Breast epithelium (tissue), 3 donors: Measurements from ENCODE around the gene AMZ1.

Experiments
- POLR2A ChIP-seq: fragments of 450-650 bp; IDR thresholded peaks from one replicate; pipeline ENCODE4 v1.6.1; 2016; ENCODE audit warnings: antibody characterized with exemption, mild to moderate bottlenecking, moderate library complexity
- TF ChIP-seq, protein P1 (sequence below), 3 donors: fragments of 450-650 bp; IDR thresholded peaks; one replicate each; pipeline ENCODE4 v1.5.1; 2016 to 2017; ENCODE audit warnings: antibody characterized with exemption in 3 of 3, mild to moderate bottlenecking in 3 of 3, moderate library complexity in 3 of 3

DNA sequence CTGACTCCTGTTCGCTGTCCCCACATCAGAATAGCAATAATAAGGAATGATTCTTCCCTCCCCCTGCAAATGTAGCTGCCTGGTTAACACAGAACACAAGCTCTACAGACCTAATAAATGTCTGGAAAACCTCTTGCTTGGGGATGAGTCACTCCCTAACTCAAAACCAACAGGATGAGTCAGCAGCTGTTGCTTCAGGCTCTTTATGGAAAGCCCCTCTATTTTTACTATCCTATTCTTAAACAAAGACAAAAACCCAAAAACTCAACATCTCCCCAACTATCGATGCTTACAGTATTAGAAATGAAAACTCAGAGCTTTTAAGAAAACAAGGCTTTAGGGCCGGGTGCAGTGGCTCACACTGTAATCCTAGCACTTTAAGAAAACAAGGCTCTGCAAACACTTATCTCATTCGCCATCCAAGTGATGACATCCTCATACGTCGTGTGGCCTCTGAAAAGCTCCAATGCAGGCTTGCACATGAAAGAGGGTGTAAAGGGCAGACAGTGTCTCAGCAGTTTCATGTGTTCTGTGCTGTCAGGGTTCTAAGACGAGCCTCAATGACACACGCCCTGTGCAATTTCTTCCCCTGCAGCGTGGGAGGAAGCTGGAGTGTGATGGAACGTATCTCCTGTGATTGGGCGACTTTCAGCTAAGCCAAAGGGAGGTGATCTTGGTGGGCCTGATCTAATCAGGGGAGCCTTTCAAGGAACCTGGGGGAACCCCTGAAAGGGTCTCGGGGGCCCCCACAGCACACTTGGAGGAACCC lies 70.1 kb downstream of the AMZ1 start:
- TF ChIP-seq, protein P1, sequence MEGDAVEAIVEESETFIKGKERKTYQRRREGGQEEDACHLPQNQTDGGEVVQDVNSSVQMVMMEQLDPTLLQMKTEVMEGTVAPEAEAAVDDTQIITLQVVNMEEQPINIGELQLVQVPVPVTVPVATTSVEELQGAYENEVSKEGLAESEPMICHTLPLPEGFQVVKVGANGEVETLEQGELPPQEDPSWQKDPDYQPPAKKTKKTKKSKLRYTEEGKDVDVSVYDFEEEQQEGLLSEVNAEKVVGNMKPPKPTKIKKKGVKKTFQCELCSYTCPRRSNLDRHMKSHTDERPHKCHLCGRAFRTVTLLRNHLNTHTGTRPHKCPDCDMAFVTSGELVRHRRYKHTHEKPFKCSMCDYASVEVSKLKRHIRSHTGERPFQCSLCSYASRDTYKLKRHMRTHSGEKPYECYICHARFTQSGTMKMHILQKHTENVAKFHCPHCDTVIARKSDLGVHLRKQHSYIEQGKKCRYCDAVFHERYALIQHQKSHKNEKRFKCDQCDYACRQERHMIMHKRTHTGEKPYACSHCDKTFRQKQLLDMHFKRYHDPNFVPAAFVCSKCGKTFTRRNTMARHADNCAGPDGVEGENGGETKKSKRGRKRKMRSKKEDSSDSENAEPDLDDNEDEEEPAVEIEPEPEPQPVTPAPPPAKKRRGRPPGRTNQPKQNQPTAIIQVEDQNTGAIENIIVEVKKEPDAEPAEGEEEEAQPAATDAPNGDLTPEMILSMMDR (IDR thresholded peaks at IDR 0.05), result no peak
- TF ChIP-seq POLR2A, result no peak
